Loucy (cell line): Measurements from ENCODE around the gene CLNK.

ENCODE experiments used
- EZH2phosphoT487 ChIP-seq: fragments of 200-600 bp; IDR thresholded peaks from 2 replicates; pipeline ENCODE4 v1.6.1; 2018; ENCODE audit warnings: antibody characterized with exemption, mild to moderate bottlenecking, moderate library complexity, borderline replicate concordance
- TF ChIP-seq, protein P1 (sequence below): fragments of 200-600 bp; sonication (generic); conservative IDR thresholded peaks from 2 replicates; pipeline ENCODE4 v1.5.1; 2014; ENCODE audit warnings: mild to moderate bottlenecking, antibody characterized with exemption, low read length

DNA sequence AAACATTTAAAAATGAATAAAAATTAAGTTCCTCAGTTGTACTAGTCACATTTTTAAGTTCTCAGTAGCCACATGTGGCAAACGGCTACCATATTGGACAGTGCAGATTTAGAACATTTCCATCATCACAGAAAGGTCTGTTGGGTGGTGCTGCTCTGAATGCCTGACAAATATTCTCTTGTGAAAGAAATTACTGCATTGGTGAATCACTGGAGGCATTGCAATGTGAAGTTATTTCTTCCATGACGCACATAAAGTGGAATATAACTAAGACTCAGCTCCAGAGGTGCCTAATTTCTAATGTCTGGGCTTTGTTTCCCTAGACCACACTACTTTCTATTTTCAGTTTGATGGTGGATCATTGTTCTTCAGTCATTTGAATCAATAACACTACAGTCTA is 44.9 kb downstream of the CLNK start:
- TF ChIP-seq, protein P1, sequence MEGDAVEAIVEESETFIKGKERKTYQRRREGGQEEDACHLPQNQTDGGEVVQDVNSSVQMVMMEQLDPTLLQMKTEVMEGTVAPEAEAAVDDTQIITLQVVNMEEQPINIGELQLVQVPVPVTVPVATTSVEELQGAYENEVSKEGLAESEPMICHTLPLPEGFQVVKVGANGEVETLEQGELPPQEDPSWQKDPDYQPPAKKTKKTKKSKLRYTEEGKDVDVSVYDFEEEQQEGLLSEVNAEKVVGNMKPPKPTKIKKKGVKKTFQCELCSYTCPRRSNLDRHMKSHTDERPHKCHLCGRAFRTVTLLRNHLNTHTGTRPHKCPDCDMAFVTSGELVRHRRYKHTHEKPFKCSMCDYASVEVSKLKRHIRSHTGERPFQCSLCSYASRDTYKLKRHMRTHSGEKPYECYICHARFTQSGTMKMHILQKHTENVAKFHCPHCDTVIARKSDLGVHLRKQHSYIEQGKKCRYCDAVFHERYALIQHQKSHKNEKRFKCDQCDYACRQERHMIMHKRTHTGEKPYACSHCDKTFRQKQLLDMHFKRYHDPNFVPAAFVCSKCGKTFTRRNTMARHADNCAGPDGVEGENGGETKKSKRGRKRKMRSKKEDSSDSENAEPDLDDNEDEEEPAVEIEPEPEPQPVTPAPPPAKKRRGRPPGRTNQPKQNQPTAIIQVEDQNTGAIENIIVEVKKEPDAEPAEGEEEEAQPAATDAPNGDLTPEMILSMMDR = no peak
- TF ChIP-seq EZH2phosphoT487 = no peak
